ENCODE data around the gene TRIM41.
"Not testable (repeated sequence)": the region's sequence is repeated elsewhere in the genome, so short reads cannot be mapped to it uniquely, and the experiment has no call there.

Gene TRIM41

DNA sequence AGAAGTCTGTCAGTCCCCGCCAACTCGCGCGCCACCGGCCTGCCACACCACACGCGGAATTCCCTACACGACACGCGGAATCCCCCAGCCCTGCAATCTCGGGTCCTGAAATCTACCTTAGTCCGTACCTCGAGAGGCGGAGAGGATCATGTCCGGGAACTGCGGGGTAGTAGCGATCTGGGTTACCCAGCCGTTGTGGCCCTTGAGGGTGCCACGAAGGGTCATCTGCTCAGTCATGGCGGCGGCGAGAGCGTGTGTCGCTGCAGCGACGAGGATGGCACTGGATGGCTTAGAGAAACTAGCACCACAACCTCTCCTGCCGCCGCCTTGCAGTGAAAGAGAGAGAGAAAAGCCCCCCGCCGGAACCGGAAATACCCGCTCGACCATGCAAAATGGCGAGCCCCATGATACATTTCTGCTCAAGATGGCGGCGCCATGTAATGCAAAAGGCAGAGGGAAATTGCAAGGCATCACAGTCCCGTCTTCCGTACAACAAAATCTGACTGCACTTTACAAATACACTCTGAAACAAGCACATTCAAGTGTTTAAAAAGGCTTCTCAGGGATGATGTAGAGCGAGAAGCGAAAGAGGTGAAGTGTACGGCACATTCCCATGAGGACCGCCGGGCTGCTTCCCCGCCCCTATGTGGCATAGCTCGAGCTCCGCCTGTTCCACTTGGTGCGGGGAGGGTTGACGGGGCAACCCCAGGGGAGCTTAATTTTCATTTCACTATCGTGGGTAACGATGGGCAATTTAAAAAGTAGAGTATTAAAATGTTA lies 20.7 kb downstream of the TRIM41 start, which contains the start of gene RACK1:
Gene RACK1 (minus strand): TSS at position 343 of the 780 bp plus-strand sequence. CDS start 106 bp downstream, at position 237.
- in situ Hi-C loops (cut with MboI; ENCODE audit: low sequenced_read_pairs), result no loop called here

DNA sequence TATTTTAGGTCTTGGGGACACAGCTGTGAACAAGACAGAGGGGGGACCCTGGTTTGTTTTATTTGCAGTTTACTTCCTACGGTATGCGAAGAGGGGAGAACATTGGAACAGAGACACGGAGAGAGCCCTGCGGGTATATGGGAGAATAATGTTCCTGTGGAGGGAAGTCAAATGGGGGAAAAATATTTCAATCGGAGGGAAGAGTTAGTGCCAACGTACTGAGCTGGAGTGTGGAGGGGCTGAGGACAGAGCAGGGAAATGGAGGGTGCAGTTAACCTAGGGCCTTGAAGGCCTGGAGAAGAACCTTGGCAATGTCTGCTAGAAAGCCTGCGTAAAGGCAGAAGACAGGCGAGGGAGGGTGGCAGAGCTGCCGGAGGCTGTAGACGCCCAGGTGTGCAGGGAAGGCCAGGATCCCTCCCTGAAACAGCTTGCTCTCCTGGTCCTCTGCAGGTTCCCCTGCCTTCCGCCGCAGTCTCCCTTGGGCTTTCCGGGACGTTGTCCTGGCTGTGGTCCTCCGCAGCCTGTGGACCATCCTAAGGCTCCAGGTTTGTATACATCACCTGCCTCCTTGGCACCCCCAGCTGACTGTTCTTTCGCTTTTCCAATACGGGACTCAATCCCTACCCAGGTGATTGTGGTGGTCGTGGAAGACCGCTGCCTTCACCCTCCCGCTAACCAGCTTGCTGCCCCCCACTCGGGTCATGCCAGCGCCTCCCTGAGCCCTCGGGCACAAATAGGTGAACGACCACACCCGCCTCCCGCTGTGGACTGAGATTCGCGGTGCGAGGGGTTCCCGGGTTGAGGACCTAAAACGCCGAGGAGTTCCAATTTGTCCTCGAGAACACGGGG lies 22.6 kb downstream of the TRIM41 start:
- in situ Hi-C loops (cut with MboI; ENCODE audit: low sequenced_read_pairs), result no loop called here

DNA sequence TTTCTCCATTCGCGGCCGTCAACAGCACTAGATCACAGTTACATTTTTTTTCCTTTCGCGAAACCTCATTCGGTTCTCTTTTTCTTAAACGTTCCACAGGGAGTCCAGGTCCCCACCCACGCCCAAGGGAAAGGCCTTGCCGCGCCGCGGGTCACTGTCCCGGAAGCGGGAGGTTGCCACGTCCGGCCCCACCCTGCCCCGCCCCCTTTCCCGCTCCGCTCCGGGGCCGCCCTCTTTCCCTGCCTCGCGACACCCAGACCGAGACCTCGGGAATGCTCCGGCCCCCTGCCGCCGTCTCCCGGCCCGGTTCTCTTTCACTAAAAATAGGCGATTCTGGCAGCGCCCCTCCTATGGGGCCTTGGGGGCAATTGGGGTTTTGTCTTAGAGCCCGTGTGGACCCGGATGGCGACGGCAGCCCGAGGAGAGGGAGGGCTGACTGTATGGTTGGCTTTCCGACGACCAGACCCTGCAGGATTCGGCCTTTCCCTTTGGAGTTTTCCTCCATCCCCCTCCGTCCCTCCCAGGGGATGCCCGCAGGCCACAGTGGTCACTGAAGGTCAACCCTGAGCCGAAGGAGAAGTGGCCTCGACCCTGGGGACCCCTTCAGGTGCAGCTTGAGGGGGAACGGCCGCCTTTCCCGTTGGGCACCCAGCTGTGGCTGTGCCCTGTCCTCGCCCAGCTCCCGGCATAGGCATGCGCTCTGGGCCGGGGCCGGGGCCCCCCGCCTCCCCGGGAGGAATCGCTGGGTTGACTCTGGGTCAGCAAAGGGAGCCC lies 23.4 kb downstream of the TRIM41 start:
- in situ Hi-C loops (cut with MboI; ENCODE audit: low sequenced_read_pairs), result no loop called here

DNA sequence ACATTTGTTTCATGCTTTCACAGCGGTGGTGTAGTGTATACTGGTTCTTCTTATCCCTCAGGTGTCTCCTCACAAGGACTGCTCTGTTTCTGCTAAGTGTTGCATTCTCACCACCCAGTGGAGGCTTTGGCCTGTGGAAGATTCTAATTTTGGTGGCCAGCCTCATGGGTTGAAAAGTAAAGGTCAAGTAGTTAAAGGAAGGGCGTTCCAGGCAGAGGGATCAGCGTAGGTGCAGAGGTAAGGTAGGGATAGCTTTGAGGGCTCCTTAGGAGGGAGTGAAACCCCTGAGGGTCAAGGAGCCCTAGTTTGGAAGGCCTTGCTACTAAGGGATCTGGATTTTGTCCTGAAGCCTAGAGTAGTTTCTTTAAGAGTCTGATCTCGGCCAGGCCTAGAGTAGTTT lies 25.2 kb downstream of the TRIM41 start:
- in situ Hi-C loops (cut with MboI; ENCODE audit: low sequenced_read_pairs), result no loop called here

DNA sequence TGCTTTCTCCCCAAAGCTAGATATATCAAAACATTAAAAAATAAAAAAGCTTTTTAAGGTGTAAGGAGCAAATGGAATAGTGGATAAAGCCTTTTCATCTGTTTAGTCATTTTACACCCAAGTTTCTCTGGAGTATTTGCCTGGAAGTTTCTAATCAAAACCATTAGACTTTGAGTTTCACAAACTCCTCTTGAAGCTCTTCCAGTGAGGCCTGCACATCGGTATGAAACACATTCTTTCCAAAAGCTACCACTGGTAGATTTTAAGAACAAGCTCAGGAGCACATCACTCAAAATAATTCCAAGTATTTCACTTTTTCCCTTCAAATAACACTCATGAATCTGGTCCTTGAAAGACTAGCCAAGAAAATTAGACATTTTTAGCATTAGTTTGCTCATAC lies 32.2 kb downstream of the TRIM41 start:
- in situ Hi-C loops (cut with MboI; ENCODE audit: low sequenced_read_pairs), result no loop called here

DNA sequence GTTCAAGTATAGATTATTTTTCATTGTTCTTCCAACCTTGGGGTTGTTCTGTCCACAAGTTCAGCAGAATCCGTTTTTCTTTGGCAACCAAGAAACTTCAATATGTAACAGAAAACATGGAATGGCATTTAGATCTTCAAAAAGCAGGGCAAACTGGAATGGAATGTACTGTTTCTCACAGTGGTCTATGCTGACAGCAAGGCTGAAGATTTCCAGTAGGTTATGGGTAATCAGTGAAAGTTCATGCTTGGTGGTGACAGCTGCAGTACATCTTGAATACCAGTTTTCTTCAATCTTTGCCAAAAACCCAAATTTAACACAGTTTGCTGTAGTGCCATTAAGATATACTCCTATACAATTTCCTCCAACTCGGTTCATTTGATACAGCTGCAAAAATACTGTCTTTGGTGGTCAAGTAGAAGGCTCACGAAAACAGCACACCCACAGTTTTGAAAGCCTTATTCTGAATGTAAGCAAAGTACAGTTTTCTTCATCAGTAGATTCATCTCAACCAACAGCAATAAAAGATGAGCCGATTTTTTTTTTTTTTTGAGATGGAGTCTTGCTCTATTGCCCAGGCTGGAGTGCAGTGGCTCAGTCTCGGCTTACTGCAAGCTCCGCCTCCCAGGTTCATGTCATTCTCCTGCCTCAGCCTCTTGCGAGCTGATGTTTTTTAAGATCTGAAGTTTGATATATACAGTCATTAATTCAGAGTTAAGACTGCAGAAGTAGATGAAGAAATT lies 32.9 kb downstream of the TRIM41 start:
- in situ Hi-C loops (cut with MboI; ENCODE audit: low sequenced_read_pairs), result no loop called here

DNA sequence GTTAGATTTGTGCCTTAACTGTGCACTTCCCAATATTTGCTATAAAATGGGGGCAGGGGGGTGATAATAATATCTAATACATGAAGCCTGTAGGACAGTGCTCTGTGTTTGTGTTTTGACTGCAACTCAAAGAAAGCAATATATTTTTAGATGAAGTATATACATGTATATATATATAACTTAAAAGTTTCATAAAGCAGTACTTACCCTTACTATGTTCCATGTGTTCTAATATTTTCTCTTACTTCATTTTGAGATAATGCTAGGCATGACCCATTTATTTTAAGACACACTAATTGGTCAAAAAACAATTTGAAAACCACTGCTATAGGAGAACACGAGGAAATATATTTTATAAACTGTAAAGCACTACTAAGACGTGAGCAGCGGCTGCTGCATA lies 35.5 kb downstream of the TRIM41 start:
- in situ Hi-C loops (cut with MboI; ENCODE audit: low sequenced_read_pairs), result no loop called here

DNA sequence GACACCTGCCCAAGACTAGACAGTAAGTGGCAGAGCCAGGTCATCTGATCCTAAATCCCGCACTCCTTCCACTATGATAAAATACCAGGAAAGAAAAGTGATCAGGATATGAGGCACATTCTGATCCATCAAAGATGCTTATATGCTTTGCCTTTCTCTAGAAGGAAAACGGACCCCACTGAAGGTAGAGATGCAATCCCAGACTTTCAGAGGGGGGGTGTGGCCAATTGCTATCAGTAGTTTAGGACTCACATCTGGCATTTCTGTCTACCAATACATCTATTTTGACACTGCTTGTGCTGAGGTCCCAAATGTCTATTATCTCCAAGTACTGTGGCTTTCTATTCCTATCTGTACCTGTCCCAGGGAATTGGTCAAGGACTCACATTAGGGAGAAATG lies 36.2 kb downstream of the TRIM41 start:
- in situ Hi-C loops (cut with MboI; ENCODE audit: low sequenced_read_pairs), result no loop called here

DNA sequence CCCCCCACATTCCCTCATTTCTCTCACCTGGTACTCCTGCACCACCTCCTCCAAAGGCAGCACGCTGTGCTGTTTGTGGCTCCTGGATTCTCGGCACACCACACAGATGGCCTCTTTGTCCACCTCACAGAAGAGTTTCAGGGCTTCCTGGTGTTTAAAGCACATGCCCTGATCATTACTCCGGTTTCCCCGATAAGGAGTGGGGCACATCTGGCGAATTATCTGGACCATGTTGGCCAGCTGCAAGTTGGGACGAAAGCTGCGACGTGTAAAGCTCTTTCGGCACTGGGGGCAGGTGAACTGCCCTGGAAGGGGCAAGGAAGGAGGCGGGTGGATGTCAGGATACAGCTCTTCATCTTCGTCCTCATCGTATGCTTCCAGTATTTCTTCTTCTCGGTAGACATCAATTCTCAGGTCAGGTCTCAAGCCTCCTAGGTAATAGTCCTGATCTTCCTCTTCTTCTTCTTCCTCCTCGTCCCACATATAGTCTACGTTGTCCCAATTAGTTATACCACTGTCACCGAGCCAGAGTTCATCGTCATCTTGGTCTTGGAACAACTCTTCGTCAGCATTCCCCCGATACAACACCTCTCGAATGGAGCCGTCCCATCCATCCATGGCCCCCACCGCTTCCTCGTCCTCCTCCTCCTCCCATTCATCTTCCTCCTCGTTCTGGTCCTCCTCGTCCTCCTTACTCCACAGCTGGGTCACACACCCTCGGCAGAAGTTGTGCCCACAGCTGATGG lies 37.1 kb downstream of the TRIM41 start:
- in situ Hi-C loops (cut with MboI; ENCODE audit: low sequenced_read_pairs), result no loop called here

DNA sequence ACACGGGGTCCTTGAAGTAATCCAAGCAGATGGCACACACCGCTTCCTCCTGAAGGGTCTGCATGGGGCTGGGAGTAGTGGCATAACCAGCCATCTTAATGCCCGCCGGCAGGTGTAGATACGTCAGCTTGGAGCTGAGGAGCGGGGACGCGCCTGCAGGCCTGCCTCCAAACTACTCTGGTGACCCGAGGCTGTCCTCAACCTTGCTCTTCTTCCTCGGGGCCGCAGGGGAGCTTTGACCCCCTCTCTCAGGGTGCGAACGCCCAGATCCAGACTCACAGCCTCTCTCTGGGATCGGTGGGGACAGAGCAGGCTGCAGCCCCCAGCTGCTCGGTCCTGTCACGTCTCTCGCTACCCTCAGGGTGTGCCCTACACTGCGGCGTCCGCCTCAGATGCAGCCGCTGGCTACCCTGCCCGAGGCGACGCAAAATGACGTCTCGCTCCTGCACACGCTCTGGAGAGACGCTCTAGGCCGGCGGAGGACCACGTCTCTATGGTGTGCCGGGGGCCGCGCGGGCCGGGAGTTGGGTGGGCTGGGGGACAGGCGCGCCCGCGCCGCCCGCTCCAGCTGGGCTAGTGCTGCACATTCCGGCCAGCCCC lies 37.7 kb downstream of the TRIM41 start, which contains the start of gene TRIM52:
Gene TRIM52 (minus strand): TSS at position 424 of the 600 bp plus-strand sequence. CDS start 330 bp downstream, at position 94.
- in situ Hi-C loops (cut with MboI; ENCODE audit: low sequenced_read_pairs), result no loop called here

DNA sequence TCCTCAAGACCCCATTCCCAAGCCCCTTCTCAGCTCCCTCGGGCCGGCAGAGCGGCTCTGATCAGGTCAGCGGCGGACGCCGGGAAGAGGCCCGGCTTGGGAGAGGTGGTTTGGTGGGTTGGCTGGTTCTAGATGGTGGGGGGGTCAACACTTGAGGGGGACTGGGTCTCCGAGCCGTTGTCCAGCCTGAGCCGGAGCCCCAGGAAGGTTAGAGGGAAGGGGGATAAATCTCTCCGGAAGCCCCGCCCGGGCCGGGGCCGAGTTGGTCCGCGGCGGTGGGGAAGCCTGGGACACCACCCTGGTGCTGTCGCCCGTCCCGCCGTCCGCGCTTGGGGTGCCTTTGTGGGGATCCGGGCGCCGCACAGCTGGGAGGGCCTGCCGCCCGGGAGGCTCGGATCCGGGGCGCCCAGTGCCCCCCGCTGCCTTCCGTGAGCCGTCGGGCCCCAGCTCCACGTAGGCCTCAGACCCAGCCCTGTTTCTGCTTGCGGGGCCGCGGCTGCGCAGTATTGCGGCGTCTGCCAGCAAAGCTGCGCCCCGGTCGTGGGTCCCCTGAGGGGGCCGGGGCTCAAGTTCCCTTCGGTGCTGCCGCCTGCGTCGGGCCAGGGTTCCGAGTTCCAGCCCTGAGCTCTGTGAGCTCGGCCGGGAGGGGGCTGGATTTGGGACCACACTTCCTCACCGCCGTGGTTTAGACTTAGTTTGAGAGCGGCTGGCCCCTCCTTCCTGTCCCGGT lies 38.4 kb downstream of the TRIM41 start:
- in situ Hi-C loops (cut with MboI; ENCODE audit: low sequenced_read_pairs), result no loop called here

DNA sequence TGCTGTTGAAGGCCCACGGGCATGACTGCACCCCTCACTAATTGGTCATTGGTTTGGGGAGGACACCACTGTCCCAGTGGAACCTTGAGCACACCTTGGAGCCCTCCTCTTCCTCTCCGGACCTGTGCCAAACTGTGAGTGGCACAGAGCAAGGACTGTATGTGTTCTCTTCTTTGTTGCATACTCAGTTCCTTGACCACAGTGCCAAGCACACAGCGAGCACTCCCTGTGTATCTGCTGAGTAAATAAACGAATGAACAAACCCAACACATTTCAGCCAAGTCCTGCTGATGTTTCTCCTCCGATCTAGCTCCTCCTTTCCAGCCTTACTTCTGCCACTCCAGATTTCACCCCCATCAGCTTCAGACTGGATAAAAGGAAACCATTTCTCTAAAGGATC lies 40.6 kb downstream of the TRIM41 start:
- in situ Hi-C loops (cut with MboI; ENCODE audit: low sequenced_read_pairs), result no loop called here

DNA sequence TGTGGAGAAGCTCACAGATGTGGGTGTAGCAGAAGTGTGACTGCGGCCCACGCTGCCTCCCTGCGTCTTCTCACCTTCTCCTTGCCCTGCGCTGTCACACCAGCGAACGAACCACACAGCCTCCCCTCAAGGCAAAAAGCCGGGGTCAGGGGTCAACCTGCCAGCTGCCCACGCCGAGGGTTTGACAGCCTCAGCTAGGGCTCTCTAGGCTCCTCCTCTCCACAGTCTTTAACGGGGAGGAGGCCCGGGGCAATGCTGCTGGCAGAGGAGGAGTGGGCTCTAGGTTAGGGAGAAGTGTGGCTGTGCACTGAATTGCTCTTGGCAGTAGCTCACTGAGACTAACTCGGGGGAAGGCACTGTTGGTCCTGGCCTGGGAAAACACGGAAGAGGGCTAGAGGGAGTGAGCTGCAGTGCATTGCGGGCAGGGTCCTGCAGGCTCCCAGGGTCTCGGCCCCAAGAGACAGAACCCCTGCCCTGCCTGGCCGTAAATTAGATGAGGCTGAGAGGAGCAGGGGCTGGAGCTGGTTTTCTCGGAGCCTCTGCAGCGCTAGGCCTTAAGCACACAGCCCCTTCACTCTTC lies 42.1 kb downstream of the TRIM41 start:
- in situ Hi-C loops (cut with MboI; ENCODE audit: low sequenced_read_pairs), result no loop called here

DNA sequence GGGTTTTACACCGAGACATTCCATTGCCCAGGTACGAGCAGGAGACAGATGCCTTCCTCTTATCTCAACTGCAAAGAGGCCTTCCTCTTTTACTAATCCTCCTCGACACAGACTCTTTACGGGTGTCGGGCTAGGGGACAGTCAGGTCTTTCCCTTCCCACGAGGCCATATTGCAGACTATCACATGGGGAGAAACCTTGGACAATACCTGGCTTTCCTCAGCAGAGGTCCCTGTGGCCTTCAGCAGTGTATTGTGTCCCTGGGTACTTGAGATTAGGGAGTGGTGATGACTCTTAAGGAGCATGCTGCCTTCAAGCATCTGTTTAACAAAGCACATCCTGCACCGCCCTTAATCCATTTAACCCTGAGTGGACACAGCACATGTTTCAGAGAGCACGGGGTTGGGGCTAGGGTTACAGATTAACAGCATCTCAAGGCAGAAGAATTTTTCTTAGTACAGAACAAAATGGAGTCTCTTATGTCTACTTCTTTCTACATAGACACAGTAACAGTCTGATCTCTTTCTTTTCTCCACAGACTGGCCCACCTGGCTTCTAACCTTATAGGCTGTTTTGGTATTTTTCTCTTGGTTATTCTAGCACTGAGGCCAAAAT lies 44.3 kb downstream of the TRIM41 start:
- in situ Hi-C loops (cut with MboI; ENCODE audit: low sequenced_read_pairs), result not testable (repeated sequence)

DNA sequence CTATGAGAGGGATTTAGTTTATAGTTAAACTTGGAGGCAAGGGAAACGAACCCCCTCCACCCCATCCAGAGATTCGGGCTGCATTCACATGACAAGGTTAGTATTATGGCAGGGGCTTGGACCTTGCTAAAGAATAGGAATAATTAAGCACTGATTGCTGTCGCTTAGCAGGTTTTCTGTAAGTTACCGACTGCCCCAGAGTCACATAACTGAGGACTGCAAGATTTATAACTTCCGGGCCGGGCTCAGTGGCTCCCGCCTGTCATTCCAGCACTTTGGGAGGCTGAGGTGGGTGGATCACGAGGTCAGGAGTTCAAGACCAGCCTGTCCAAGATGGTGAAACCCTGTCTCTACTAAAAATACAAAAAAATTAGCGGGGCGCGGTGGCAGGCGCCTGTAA lies 44.8 kb downstream of the TRIM41 start:
- in situ Hi-C loops (cut with MboI; ENCODE audit: low sequenced_read_pairs), result not testable (repeated sequence)

DNA sequence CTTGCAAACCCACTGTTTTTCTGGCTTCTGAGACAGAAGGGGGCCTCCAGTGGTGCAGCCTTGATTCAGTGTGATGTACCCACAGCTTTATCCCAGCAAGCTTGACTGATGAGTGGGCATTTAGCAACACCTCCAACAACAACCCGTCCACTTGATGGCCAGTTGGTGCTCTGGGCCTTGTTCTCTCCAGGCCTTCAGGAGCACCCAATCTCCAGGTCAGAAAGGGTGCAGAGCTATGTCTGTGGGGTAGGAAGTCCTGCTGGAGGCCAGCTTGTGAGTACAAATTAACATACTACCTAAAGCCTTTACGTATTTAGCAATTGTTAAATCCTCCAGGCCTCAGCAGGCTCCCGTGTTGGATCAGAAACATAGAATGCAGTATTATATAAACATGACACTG lies 48.0 kb downstream of the TRIM41 start:
- in situ Hi-C loops (cut with MboI; ENCODE audit: low sequenced_read_pairs), result no loop called here

DNA sequence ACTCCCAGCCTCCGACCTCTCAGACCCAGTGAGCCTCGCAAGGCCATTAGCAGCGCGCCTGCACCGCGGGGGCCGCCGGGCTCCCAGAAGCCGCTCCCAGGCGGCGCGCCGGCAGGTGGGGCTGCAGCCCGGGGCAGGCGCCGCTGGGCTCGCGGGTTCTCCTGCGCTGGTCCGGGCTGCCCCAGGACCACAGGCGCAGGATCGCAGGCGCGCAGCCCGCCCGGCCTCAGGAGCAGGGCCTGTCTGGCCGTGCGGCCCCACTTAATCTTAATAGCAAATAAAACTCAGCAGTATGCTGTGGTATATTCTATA lies 50.3 kb downstream of the TRIM41 start:
- in situ Hi-C loops (cut with MboI; ENCODE audit: low sequenced_read_pairs), result not testable (repeated sequence)

DNA sequence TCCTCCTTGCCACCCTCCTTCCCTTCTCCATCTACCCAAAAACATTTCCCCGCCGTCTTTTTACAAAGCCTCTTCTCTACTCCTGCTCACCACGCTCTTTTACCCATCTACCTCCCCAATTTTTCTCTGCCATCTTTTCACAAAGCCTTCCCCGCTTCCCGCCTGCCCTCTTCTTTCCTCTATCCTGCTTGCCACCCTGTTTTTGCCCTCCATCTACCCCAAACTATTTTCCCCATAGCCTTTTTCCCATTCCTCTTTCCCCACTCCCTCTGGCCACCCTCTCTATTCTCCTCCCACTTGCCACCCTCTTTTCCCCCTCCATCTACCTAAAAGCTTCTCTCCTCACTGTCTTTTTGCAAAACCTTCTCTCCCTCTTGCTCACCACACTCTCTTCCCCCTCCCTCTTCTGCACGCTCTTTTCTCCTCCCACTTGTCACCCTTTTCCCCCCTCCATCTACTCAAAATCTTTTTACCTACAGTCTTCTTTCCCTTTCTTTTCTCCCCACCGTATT lies 57.2 kb downstream of the TRIM41 start:
- in situ Hi-C loops (cut with MboI; ENCODE audit: low sequenced_read_pairs), result no loop called here
